ENCODE results near the gene SLC6A7.
"Not testable (repeated sequence)": the region's sequence is repeated elsewhere in the genome, so short reads cannot be mapped to it uniquely, and the experiment has no call there.

SLC6A7 gene

DNA sequence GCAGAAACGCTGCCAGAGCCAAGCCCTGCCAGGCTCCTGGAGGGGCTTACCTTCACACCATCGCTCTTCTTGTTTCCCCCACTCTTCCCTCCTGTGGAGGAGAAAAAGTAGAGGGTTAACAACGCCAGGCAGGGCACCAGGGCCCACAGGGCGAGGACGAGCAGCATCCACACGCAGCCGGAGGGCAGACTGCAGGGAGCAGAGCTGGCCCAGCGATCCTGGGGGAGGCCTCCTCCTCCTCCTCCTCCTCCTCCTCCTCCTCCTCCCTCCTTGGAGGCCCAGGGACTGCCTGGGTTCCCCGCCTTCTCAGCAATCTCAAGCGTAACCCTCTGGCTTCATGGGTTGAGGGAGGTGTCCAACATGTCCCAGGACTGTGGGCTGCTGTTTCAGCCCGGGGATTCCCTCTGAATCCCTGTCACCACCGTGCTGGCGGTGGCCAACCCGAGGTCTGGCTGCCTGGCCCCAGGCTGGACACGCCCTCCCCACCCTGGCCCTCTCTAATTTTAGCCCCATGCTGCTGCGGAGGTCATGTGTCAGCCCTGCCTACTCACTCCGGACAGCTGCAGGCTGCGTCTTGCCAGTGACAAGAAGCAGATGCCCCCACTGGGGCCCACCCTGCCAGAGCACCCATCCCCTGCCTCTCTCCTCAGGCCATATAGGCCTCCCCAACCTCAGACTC lies 55.4 kb downstream of the SLC6A7 start:
- no peak for DNase-seq

DNA sequence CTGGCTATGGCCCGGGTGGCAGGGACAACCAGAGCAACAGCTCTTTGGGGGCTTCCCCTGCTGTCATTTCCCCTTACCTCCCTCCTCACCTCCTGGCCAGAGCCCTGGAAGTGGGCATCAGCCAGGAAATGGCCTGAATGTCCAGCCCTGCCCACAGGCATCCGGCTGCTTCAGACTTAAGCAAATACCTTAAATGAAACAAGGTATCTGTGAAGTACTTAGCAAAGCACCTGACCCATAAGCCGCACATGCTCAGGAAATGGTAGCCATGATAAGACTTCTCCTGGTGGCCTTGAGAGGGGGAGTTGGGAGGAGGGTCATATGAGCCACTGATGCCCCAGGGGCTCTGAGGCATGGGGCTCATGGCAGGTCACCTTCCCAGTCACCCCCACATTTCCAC lies 55.9 kb downstream of the SLC6A7 start:
- DNase-seq, result no peak

DNA sequence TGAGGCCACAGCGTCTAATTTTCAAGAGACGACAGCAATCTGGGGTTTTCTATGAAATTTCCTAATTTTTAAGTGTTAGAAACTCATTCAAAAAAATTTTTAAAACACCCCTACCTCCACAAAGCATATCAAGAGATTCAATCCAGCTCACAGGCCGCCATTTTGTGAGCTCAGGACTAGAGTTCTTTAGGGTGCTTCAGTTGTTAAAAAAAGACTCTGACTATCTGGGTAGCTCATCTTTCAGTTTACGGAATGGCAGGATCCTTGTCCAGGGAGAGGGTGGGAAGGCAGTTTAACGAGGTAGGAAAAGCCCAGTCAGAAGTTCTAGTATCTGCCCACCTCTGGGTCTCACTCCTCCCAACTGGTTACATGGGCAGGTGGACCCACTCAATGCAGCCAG lies 56.6 kb downstream of the SLC6A7 start:
- no peak for DNase-seq

DNA sequence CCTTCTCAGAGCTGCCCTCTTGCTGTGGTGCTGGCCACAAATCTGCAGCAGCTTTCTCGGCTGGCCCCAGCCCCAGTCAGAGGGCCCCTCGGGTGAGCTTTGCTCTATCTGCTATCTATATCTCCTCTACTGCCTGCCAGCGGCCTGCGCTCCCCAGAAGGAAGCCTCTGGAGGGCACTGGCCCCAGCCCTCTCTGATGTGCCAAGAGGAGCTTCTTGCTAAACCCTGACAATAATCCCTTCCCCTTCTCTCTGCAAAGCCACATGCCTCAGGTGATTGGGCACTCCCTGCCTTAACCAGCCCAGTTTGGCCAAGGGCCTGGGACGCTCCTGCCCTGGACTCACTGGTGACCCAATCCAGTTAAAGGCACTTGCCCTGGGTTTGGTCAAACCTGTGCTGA lies 57.0 kb downstream of the SLC6A7 start:
- no peak for DNase-seq

DNA sequence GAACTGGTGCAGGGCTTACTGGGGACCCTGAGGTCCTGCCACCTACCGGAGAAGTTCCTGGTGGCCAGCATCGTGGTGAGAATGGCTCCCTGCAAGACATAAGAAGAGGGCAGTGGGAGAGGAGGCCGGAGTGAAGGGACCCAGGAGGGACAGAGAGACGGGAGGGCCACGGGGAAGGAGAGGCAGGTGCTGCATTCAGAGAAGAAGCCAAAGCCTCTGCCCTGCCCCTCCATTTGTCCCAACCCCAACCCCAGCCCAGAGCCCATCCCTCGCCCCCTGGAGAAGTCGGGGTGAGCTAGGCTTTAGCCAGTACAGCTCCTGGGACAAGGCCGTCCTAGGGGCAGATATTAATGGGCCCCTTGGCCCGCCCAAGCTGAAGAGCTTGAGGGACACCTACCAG lies 57.9 kb downstream of the SLC6A7 start:
- no peak for DNase-seq

DNA sequence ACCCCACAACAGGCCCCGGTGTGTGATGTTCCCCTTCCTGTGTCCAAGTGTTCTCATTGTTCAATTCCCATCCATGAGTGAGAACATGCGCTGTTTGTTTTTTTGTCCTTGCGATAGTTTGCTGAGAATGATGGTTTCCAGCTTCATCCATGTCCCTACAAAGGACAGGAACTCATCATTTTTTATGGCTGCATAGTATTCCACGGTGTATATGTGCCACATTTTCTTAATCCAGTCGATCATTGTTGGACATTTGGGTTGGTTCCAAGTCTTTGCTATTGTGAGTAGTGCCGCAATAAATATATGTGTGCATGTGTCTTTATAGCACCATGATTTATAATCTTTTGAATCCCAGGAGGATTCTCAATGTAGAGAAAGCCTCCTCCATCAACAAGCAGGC lies 58.6 kb downstream of the SLC6A7 start:
- not testable (repeated sequence) for DNase-seq

DNA sequence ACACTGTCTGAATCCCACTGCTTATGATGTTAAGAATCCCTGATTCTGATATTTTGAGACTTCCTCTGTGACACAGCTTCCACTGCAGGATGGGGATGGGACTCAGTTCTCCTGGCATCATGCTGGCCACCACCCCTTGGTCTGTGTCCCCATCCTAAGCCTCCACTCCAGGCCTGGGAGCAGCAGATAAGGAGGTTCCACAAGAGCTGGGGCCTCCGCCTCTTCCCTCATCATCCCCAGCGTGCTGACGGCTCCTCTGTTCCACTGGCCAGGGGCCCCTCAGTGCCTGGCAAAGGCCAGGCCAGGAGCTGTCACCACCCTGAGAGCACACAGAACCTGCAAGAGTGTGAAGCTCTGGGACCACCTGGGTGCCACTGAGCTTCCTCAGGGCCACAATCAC lies 59.1 kb downstream of the SLC6A7 start:
- no peak for DNase-seq

DNA sequence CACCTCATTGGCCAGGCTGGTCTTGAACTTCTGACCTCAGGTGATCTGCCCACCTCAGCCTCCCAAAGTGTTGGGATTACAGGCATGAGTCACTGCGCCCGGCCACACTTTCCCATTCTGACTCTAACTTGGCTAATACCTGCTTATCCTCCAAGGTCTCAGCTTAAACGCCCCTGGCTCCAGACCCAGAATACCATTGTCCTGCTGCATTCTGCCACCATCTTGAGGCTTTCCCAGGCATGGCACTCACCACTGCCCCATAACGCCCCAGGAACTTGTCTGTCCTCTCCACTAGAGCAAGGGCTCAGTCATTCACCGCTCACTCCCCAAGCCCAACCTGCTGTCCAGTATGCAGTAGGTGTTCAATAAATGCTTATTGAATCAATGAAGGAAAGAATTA lies 59.9 kb downstream of the SLC6A7 start:
- no peak for DNase-seq

DNA sequence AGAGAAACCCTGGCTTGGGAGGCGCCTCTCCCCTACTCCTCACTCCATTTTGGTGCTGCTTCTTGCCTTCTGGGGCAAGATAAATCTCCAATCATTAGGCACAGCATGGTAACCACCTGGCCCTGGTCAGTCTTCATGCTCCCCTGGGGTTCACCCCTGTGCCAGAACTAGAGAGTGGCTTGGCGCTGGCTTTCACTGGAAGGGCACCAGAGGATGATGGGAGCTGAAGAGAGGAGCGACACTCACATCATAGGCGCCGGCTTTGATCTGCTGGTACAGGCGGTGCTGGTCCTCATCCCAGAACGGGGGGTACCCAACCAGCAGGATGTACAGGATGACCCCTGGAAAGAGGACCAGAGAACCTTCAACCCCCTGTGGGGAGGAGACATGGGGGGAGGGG lies 61.6 kb downstream of the SLC6A7 start:
- DNase-seq, result no peak

DNA sequence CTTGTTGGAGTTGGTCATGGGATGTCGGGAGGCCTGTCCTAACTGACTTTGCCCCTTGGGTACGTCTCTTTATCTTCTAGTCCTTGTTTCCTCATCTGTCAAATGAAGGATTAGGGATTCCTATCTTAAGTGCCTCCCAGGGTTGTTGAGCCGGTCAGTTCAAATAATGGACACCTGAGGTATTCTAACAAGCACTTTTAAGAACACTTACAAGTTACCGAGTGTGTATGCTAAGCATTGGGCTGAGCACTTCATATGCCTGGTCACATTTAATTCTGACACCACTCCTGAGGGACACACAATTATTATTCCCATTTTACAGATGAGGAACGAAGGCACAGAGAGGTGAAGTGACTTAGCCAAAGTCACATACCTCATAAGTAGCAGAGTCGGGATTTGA lies 62.6 kb downstream of the SLC6A7 start:
- no peak for DNase-seq

DNA sequence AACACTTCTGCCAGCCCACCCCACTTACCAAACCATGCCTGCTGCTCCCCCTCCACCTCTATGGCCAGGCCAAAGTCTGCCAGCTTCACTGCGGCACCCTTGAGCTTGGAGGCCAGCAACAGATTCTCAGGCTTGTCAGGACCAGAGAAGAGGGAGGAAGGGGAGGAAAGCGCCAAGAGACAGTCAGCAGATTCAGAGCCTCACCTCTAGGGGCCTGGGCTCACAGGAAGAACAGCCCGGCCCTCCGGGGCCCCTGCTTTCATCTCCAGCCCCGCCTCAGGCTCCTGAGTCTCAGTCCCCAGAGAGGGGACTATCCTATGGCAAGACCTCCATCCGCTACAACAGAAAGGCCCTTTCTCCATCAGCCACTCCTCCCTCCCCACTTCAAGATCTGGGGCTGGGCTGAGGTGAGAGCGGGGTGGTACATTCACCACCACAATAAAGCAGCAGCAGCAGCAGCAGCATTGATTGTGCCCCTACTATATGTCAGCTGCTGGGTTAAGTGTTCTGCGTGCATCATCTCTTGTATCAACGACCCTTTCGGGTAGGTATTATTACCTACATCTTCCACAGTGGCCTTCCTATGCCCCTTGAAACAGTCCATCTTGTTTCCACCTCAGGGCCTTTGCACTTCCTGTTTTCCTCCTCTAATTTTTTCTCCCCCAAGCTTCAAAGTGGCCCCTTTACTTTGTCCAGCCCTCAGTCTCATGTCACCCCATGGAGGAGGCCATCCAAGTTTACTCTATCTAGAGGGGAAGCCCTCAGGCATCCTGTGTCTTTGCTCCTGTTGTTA lies 63.8 kb downstream of the SLC6A7 start:
- DNase-seq, result no peak

DNA sequence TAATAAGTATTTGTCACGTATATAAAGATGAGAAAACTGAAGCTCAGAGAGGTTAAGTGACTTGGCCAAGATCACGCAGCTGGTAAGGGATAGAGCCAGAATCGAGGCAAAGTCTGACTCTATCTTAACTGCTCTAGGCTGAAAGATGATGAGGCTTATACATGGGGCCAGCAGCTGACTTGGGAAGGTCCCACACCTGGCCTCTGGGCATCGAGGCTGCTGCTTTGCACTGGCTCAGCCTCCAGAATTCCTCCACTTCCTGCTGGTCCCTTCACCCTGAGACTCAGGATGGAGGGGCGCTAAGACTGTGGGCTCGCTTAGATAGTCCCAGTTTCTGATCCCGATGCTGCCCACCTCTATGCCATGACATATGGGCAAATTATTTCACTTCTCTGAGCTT lies 64.5 kb downstream of the SLC6A7 start:
- no peak for DNase-seq

DNA sequence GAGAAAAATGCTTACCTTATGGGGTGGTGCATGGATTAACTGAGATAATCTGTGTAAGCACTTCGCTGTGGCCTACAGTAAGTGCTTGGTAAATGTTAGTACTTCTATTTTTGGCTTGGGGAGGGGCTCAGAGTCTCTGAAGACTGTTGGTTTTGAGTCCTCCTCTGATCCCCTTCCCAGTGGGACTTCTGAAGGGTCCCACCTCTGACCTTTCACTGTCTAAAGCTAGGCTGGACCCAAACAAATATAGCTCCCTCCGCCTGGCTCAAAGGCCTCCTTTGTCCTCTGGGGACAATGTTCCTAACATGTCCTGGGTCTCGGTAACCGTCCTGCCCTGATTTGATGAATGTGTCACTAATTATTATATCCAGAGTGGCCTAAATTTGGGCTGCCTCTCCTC lies 64.9 kb downstream of the SLC6A7 start:
- no peak for DNase-seq

DNA sequence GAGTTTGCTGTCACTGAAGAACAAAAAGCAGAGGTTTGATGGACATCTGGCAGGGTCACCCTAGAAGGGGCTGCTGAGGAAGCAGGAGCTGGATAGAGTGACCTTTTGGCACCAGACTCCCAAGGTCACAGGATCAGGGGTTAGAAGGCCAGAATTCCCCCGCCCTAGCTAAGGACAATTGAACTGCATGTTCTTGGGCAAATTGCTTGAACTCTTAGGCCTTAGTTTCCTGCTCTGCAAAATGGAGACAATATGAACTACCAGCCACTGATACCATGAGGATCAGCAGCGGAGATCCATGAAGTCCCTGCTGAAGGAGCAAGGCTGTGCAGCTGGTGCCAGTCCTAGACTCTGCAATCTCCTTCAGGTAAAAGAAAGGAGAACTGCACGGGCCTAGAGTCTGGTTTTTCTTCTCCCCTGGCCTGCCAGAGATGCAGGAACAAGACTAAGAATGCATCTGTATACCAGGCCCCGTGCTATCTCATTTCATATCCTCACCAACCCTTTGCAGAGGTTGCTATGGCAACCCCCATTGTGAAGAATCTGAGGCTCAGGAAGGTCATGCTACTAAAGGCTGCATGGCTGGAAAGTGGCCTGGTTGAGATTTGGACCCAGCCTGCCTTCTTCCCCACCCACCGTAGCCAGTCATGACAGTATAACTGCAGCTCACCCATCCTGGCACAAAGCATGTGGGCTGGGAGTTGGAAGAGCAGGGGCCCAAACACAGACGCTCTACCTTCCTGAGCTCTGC lies 66.0 kb downstream of the SLC6A7 start:
- DNase-seq, result peak; percentile 1

DNA sequence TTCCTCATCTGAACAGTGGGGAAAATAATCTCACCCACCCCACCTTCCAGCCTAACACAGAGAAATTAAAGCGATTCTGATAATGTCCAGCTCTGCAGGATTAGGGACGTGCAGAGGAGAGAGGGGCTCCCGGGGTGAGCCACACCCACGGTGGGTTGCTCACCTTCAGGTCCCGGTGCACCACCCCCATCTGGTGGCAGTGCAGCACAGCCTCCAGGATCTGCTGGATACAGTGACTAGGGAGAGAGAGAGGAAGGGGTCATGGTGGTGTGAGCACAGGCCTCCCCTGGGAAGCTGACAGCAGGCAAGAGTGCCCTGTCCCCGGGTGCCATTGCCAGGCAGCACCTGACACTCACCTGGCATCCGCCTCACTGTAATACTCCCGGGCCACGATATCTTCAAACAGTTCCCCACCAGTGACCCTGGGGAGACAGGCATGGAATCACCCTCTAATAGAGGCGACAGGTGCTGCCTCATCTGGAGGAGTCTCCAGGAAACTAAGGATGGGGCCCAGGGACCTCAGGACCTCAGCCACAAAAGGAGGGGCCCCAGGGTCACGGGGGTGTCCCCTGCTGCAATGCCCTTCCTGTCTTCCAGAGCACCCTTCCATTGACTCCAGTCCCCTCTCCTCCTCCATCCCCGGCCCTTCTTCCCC lies 66.7 kb downstream of the SLC6A7 start:
- DNase-seq, result no peak

DNA sequence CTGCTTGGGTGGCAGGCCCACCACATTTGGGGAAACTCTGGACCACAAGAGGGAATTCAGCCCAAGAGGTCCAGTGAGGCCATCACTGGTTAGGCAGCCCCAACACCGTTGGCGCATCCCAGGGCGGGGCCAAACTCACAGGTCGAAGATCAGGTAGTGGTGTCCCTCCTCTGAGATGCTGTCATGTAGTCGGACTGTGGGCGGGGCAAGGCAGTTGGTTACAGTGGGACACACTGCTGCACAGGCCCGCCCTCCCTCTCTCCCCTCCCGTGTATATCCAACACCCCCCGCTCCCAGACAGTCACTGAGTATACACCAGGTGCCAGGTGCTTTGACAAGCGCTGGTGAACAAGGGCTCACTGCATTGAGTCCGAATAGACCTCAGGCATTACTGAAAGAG lies 67.6 kb downstream of the SLC6A7 start:
- DNase-seq, result no peak

DNA sequence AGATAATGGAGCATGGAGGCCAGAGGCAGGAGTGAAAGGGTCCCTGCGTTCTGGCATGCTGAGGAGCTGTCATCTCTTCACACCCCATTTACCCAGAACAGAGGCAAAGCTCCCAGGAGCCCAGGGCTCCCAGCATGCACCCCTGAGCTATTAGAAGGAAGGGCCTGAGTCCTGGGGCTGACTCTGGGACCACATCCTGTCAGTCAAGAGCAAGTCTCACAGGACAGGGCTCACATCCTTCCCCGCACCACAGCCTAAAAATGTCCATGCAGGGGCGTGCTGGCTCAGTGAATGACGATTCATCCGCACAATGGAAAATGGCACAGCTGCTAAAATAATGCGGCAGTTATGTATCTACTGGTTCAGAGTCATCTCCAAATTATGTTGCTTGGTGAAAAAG lies 68.3 kb downstream of the SLC6A7 start:
- DNase-seq, result no peak

Data from DMS79 (cell line).